T-cell (primary cell): Measurements from ENCODE around the gene ALDH4A1. TPM values are rescaled to one million over a fixed set of nuclear protein-coding genes. Genes with fewer than 3 reads are reported as not detected.
"Not testable (repeated sequence)": the region's sequence is repeated elsewhere in the genome, so short reads cannot be mapped to it uniquely, and the experiment has no call there.

Source experiments
- ATAC-seq, 4 experiments: fragments of 200-7000 bp in 3 of 4; fragments of 150-1000 bp in 1 of 4; cut with Tn5 transposase; replicated peaks in 1 of 4; 1 replicate in 3 of 4; 2 replicates in 1 of 4; pipeline ENCODE4 v1.10.0; 2021; ENCODE audit warnings: moderate library complexity in 3 of 4, mild to moderate bottlenecking in 2 of 4, moderate number of reproducible peaks in 1 of 4
- CTCF ChIA-PET, 2 donors: fragments of 300-600 bp; sonication (Branson Sonifier 250); formaldehyde crosslinking; loops; one replicate each; lab custom pipeline; 2022; ENCODE audit warnings: antibody characterized with exemption in 2 of 2; lab: Charles Lee
- POLR2A ChIA-PET, 2 donors: fragments of 300-600 bp; sonication (Branson Sonifier 250); formaldehyde crosslinking; loops; one replicate each; lab custom pipeline; 2022; ENCODE audit warnings: antibody characterized with exemption in 2 of 2; lab: Charles Lee
- DNase-seq, 35 experiments: peaks; one replicate each; pipeline versions ENCODE4 v3.0.0 to v3.0.0-alpha.2; 2013 to 2023
- H3K27ac ChIP-seq: one replicate; pipeline ENCODE4 v1.5.1; 2013; ENCODE audit warnings: low read length
- H3K27me3 ChIP-seq, 2 experiments: replicated peaks in 1 of 2; 1 replicate in 1 of 2; 2 replicates in 1 of 2; pipeline versions ENCODE4 v1.6.1 to v1.7.0; 2013; ENCODE audit warnings: low read length in 1 of 2, mixed read lengths in 1 of 2; ENCODE audit not compliant: control insufficient read depth in 2 of 2, insufficient read depth in 2 of 2; ENCODE audit errors: extremely low read depth in 1 of 2
- H3K36me3 ChIP-seq, 2 donors: 1 replicate in 1 of 2; 2 replicates in 1 of 2; pipeline versions ENCODE4 v1.6.1 to v1.7.0; 2013; ENCODE audit warnings: low read length in 1 of 2; ENCODE audit not compliant: control insufficient read depth in 2 of 2, insufficient read depth in 1 of 2; ENCODE audit errors: extremely low read depth in 1 of 2
- H3K4me1 ChIP-seq, 2 experiments: 1 replicate in 1 of 2; 2 replicates in 1 of 2; pipeline versions ENCODE4 v1.6.1 to v1.7.0; 2013; ENCODE audit warnings: low read length in 2 of 2, mixed read lengths in 1 of 2; ENCODE audit not compliant: insufficient read depth in 2 of 2, control insufficient read depth in 1 of 2; ENCODE audit errors: extremely low read depth in 1 of 2
- H3K4me3 ChIP-seq, 2 donors: 1 replicate in 1 of 2; 2 replicates in 1 of 2; pipeline versions ENCODE4 v1.5.1 to v1.7.0; 2013; ENCODE audit warnings: mild to moderate bottlenecking in 2 of 2, low read length in 1 of 2, moderate library complexity in 1 of 2; ENCODE audit not compliant: control insufficient read depth in 1 of 2; ENCODE audit errors: extremely low read depth in 1 of 2
- H3K9me3 ChIP-seq: 2 replicates; pipeline ENCODE4 v1.7.0; 2013
- H3K27ac Mint-ChIP-seq, 2 donors: one replicate each; pipeline ENCODE4 v1.8.0; 2020 to 2021; ENCODE audit warnings: mild to moderate bottlenecking in 2 of 2, mixed read lengths in 2 of 2
- H3K27me3 Mint-ChIP-seq, 2 donors: one replicate each; pipeline ENCODE4 v1.8.0; 2021 to 2022; ENCODE audit warnings: mixed read lengths in 2 of 2
- H3K36me3 Mint-ChIP-seq: one replicate; pipeline ENCODE4 v1.8.0; 2021; ENCODE audit warnings: mixed read lengths
- H3K4me1 Mint-ChIP-seq, 3 donors: one replicate each; pipeline ENCODE4 v1.8.0; 2020 to 2022; ENCODE audit warnings: mixed read lengths in 3 of 3, mild to moderate bottlenecking in 1 of 3
- H3K4me3 Mint-ChIP-seq, 3 donors: one replicate each; pipeline ENCODE4 v1.8.0; 2020 to 2022; ENCODE audit warnings: mild to moderate bottlenecking in 3 of 3, mixed read lengths in 3 of 3, moderate library complexity in 3 of 3
- H3K9me3 Mint-ChIP-seq, 3 donors: one replicate each; pipeline ENCODE4 v1.8.0; 2020 to 2022; ENCODE audit warnings: mixed read lengths in 3 of 3
- WGBS: methylation state at CpG from one replicate; pipeline ENCODE4 v1.1.5; 2013; ENCODE audit warnings: missing lambda C conversion rate; ENCODE audit not compliant: insufficient coverage; 5-methylcytosine and 5-hydroxymethylcytosine counted together
- total RNA-seq, 35 experiments: library from RNA in 6 of 35; stranded (reverse) in 6 of 35; fragments of 120-200 nt in 1 of 35; gene quantifications; one replicate each; pipeline versions ENCODE4 v1.2.1 to v1.2.4 and lab custom pipeline; 2013 to 2026

The ALDH4A1 gene
- total RNA-seq, 5 donors from 2014 or later (not counting 1 experiment from before 2014, with no cell fraction given) = 0.85 to 2.8 (median 2.2) TPM

- CTCF ChIA-PET, H3K4me1 ChIP-seq, H3K9me3 Mint-ChIP-seq, H3K9me3 ChIP-seq, H3K27ac ChIP-seq, H3K36me3 Mint-ChIP-seq, H3K27ac Mint-ChIP-seq, H3K4me1 Mint-ChIP-seq, DNase-seq, H3K36me3 ChIP-seq, ATAC-seq, H3K4me3 Mint-ChIP-seq, H3K4me3 ChIP-seq, POLR2A ChIA-PET: not testable (repeated sequence)
- peaks cover 7 to 13% of the 10 kb centered on the region in 2 donors for H3K27me3 Mint-ChIP-seq
- H3K27me3 ChIP-seq = peaks cover 0 to 19% of the 10 kb centered on the region in 2 experiments
- WGBS = no CpG with 5 or more reads among the region's 3 CpGs
Measured at GRCh38 chr1:18870595-18870865, 31.8 kb downstream of the ALDH4A1 start.

- DNase-seq = no peak
- Mint-ChIP-seq H3K9me3 (no peaks in the 10 kb centered on the region), H3K27ac (no peak overlapping the region), H3K4me3 (no peak overlapping the region), H3K36me3 (no peaks in the 10 kb centered on the region), H3K27me3 (peaks cover 7 to 14% of the 10 kb centered on the region in 2 donors), H3K4me1 (no peaks in the 10 kb centered on the region)
- peaks cover 0 to 7% of the 10 kb centered on the region in 2 donors for H3K36me3 ChIP-seq
- POLR2A ChIA-PET = interaction anchor here in 1 of 2 donors (0.6 kb wide), 1 partner anchor 343 kb away, joined by 3 read pairs; no protein-coding TSS in a partner anchor
- H3K9me3 ChIP-seq = no peaks in the 10 kb centered on the region
- H3K4me3 ChIP-seq = no peak overlapping the region
- CTCF ChIA-PET = no interaction called here
- H3K27ac ChIP-seq = no peak overlapping the region
- WGBS = 84% methylated on average over 8 of the region's 9 CpGs
- H3K4me1 ChIP-seq = no peaks in the 10 kb centered on the region
- ATAC-seq = no peak
- H3K27me3 ChIP-seq = peaks cover 0 to 23% of the 10 kb centered on the region in 2 experiments
Measured at GRCh38 chr1:18869847-18870594, 32.3 kb downstream of the ALDH4A1 start.

- Histone ChIP-seq H3K4me3 (no peak overlapping the region), H3K36me3 (peaks cover 0 to 7% of the 10 kb centered on the region in 2 donors), H3K27me3 (peaks cover 0 to 22% of the 10 kb centered on the region in 2 experiments), H3K9me3 (no peaks in the 10 kb centered on the region), H3K4me1 (no peaks in the 10 kb centered on the region), H3K27ac (no peak overlapping the region)
- DNase-seq = no peak
- 78% methylated on average over 8 of the region's 12 CpGs for WGBS
- no peaks in the 10 kb centered on the region for H3K9me3 Mint-ChIP-seq
- H3K27ac Mint-ChIP-seq = no peak overlapping the region
- H3K4me3 Mint-ChIP-seq = no peak overlapping the region
- CTCF ChIA-PET = no interaction called here
- H3K36me3 Mint-ChIP-seq = no peaks in the 10 kb centered on the region
- H3K27me3 Mint-ChIP-seq = peaks cover 7 to 14% of the 10 kb centered on the region in 2 donors
- POLR2A ChIA-PET = no interaction called here
- ATAC-seq = no peak
- no peaks in the 10 kb centered on the region for H3K4me1 Mint-ChIP-seq
Measured at GRCh38 chr1:18868801-18869424, 33.4 kb downstream of the ALDH4A1 start.

GRCh38 chr1:18868354-18868753 is 34.0 kb downstream of the ALDH4A1 start:
- Mint-ChIP-seq H3K27me3 (peaks cover 7 to 14% of the 10 kb centered on the region in 2 donors), H3K4me1 (no peaks in the 10 kb centered on the region), H3K27ac (no peak overlapping the region), H3K9me3 (no peaks in the 10 kb centered on the region), H3K4me3 (no peak overlapping the region), H3K36me3 (no peaks in the 10 kb centered on the region)
- H3K27ac ChIP-seq = no peak overlapping the region
- ChIA-PET CTCF (no interaction called here), POLR2A (no interaction called here)
- DNase-seq (no peak), ATAC-seq (no peak)
- H3K9me3 ChIP-seq = no peaks in the 10 kb centered on the region
- peaks cover 0 to 22% of the 10 kb centered on the region in 2 experiments for H3K27me3 ChIP-seq
- H3K4me1 ChIP-seq = no peaks in the 10 kb centered on the region
- peaks cover 0 to 7% of the 10 kb centered on the region in 2 donors for H3K36me3 ChIP-seq
- WGBS = 70% methylated on average over 4 of the region's 5 CpGs
- H3K4me3 ChIP-seq = no peak overlapping the region

- peaks cover 7 to 14% of the 10 kb centered on the region in 2 donors for H3K27me3 Mint-ChIP-seq
- ChIA-PET CTCF (no interaction called here), POLR2A (no interaction called here)
- H3K27me3 ChIP-seq = peaks cover 0 to 26% of the 10 kb centered on the region in 2 experiments
- H3K4me3 ChIP-seq = no peak overlapping the region
- no peak overlapping the region for H3K4me3 Mint-ChIP-seq
- H3K36me3 ChIP-seq = no peaks in the 10 kb centered on the region
- DNase-seq (no peak), ATAC-seq (no peak)
- H3K36me3 Mint-ChIP-seq = no peaks in the 10 kb centered on the region
- WGBS = no CpG with 5 or more reads among the region's 3 CpGs
- no peak overlapping the region for H3K27ac Mint-ChIP-seq
- no peaks in the 10 kb centered on the region for H3K4me1 Mint-ChIP-seq
- H3K27ac ChIP-seq = no peak overlapping the region
- no peaks in the 10 kb centered on the region for H3K4me1 ChIP-seq
- H3K9me3 Mint-ChIP-seq = no peaks in the 10 kb centered on the region
- no peaks in the 10 kb centered on the region for H3K9me3 ChIP-seq
Measured at GRCh38 chr1:18866846-18867245, 35.5 kb downstream of the ALDH4A1 start.

- Mint-ChIP-seq H3K27ac (no peak overlapping the region), H3K4me3 (no peak overlapping the region), H3K27me3 (peaks cover 7 to 14% of the 10 kb centered on the region in 2 donors), H3K9me3 (no peaks in the 10 kb centered on the region), H3K36me3 (no peaks in the 10 kb centered on the region), H3K4me1 (no peaks in the 10 kb centered on the region)
- ATAC-seq (no peak), DNase-seq (no peak)
- Histone ChIP-seq H3K27ac (no peak overlapping the region), H3K36me3 (no peaks in the 10 kb centered on the region), H3K4me3 (no peak overlapping the region), H3K9me3 (no peaks in the 10 kb centered on the region), H3K4me1 (no peaks in the 10 kb centered on the region), H3K27me3 (peaks cover 0 to 26% of the 10 kb centered on the region in 2 experiments)
- CTCF ChIA-PET = interaction anchor here in 1 of 2 donors (1.3 kb wide), 1 partner anchor 9 kb away, joined by 5 read pairs; no protein-coding TSS in a partner anchor
- 87% methylated on average over 3 of the region's 6 CpGs for WGBS
- POLR2A ChIA-PET = no interaction called here
Measured at GRCh38 chr1:18866314-18866713, 36.0 kb downstream of the ALDH4A1 start.
